DOHH2 (cell line): Measurements from ENCODE around the gene RIMBP2.

Experiments
- H3F3A ChIP-seq: fragments of 200-600 bp; sonication (generic), shearing (Covaris generic); 2 replicates; pipeline ENCODE4 v1.6.0; 2016; ENCODE audit warnings: antibody characterized with exemption, mild to moderate bottlenecking; ENCODE audit not compliant: control insufficient read depth, insufficient read depth
- H3K27ac ChIP-seq: fragments of 200-600 bp; sonication (generic); 2 replicates; pipeline ENCODE4 v1.5.1; 2014; ENCODE audit warnings: low read depth, mild to moderate bottlenecking, low read length, moderate library complexity
- H3K27me3 ChIP-seq: fragments of 200-600 bp; sonication (generic); 2 replicates; pipeline ENCODE4 v1.6.1; 2014; ENCODE audit warnings: mild to moderate bottlenecking, low read length, mixed read lengths; ENCODE audit not compliant: control insufficient read depth
- H3K36me3 ChIP-seq: fragments of 200-600 bp; sonication (generic); 2 replicates; pipeline ENCODE4 v1.6.1; 2014; ENCODE audit warnings: mild to moderate bottlenecking, low read length, moderate library complexity, mixed read lengths; ENCODE audit not compliant: control insufficient read depth
- H3K4me1 ChIP-seq: fragments of 200-600 bp; sonication (generic); 2 replicates; pipeline ENCODE4 v1.6.1; 2014; ENCODE audit warnings: mild to moderate bottlenecking, low read length, mixed read lengths; ENCODE audit not compliant: control insufficient read depth
- H3K4me2 ChIP-seq: fragments of 200-600 bp; sonication (generic); 2 replicates; pipeline ENCODE4 v1.6.0; 2014; ENCODE audit warnings: mild to moderate bottlenecking, low read length, moderate library complexity
- H3K4me3 ChIP-seq: fragments of 200-600 bp; sonication (generic); 2 replicates; pipeline ENCODE4 v1.5.1; 2014; ENCODE audit warnings: mild to moderate bottlenecking, low read length, mixed read lengths
- H3K79me2 ChIP-seq: fragments of 200-600 bp; sonication (generic); 2 replicates; pipeline ENCODE4 v1.6.1; 2014; ENCODE audit warnings: mild to moderate bottlenecking, low read length, mixed read lengths; ENCODE audit not compliant: control insufficient read depth
- H3K9me2 ChIP-seq: fragments of 200-600 bp; sonication (generic); replicated peaks from 2 replicates; pipeline ENCODE4 v1.6.1; 2014; ENCODE audit warnings: mild to moderate bottlenecking, low read length, mixed read lengths; ENCODE audit not compliant: control insufficient read depth
- H3K9me3 ChIP-seq: fragments of 200-600 bp; sonication (generic); 2 replicates; pipeline ENCODE4 v1.6.1; 2014; ENCODE audit warnings: antibody characterized with exemption, low read length, mixed read lengths; ENCODE audit not compliant: control insufficient read depth, insufficient read depth
- H4K20me1 ChIP-seq: fragments of 200-600 bp; sonication (generic); 2 replicates; pipeline ENCODE4 v1.6.0; 2014; ENCODE audit warnings: low read depth, mild to moderate bottlenecking, antibody characterized with exemption, low read length, moderate library complexity; ENCODE audit not compliant: control insufficient read depth, insufficient read depth
- EZH2phosphoT487 ChIP-seq: fragments of 200-600 bp; sonication (generic); IDR thresholded peaks from 2 replicates; pipeline ENCODE4 v1.6.1; 2017; ENCODE audit warnings: borderline replicate concordance, mild to moderate bottlenecking, antibody characterized with exemption, low read length, moderate library complexity, mixed read lengths
- TF ChIP-seq, protein P1 (sequence below): fragments of 200-600 bp; sonication (generic); IDR thresholded peaks from one replicate; pipeline ENCODE4 v1.5.1; 2014; ENCODE audit warnings: antibody characterized with exemption, mild to moderate bottlenecking, low read depth, low read length; ENCODE audit not compliant: poor library complexity, severe bottlenecking

The RIMBP2 gene

DNA sequence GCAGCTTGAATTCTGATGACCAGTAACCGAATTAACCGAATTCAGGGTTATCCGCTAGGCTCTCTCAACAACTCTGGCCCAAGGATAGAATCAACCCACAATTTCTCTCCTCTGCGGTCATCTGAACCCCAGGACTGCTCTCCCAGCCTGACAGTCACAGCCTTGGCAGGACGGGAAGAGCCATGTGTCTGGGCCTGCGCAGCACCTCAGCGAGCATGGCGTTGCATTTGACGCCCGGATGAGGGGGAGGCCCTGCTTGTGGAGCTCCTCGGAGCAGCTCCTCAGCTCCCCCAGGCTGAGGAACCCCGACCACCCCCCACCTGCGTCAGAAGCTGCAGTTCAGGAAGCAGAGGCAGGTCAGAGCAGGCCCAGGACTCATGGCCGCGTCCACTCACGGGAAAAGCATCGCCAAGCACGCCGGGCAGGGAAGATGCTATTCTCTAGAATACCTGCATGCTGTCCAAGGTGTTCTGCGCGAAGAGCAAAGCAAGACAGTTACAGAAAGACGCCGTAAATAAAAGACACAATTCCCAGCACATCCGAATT lies 247.3 kb downstream of the RIMBP2 start:
- H3F3A ChIP-seq = no peaks in the 10 kb centered on the region
- H3K4me3 ChIP-seq = no peak overlapping the region
- no peaks in the 10 kb centered on the region for H4K20me1 ChIP-seq
- no peaks in the 10 kb centered on the region for H3K79me2 ChIP-seq
- no peaks in the 10 kb centered on the region for H3K27me3 ChIP-seq
- no peak overlapping the region for H3K4me2 ChIP-seq
- H3K9me2 ChIP-seq = no peaks in the 10 kb centered on the region
- no peaks in the 10 kb centered on the region for H3K36me3 ChIP-seq
- peaks cover 9% of the 10 kb centered on the region; the same call in 1 of the 2 replicates for H3K9me3 ChIP-seq
- no peaks in the 10 kb centered on the region for H3K4me1 ChIP-seq
- TF ChIP-seq, protein P1, sequence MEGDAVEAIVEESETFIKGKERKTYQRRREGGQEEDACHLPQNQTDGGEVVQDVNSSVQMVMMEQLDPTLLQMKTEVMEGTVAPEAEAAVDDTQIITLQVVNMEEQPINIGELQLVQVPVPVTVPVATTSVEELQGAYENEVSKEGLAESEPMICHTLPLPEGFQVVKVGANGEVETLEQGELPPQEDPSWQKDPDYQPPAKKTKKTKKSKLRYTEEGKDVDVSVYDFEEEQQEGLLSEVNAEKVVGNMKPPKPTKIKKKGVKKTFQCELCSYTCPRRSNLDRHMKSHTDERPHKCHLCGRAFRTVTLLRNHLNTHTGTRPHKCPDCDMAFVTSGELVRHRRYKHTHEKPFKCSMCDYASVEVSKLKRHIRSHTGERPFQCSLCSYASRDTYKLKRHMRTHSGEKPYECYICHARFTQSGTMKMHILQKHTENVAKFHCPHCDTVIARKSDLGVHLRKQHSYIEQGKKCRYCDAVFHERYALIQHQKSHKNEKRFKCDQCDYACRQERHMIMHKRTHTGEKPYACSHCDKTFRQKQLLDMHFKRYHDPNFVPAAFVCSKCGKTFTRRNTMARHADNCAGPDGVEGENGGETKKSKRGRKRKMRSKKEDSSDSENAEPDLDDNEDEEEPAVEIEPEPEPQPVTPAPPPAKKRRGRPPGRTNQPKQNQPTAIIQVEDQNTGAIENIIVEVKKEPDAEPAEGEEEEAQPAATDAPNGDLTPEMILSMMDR = no peak
- H3K27ac ChIP-seq = no peak overlapping the region

DNA sequence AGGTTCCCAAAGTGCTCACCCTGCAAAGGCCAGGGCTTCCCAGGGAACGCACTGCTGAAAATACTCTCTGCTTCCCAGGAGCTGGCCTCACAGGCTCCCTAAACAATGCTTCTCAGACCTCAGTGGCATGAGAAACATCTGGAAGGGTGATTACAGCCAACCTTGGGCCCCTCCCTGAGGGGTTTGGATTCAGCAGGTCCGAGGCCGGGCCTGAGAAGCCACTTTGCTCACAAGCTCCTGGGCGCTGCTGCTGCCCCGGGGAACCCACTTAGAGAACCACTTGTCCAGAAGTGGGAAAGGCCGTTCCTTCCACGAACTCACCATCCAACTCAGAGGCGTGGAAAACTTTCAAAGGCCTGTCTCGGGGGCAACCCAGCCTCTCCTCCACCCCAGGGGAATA lies 247.9 kb downstream of the RIMBP2 start:
- no peaks in the 10 kb centered on the region for H3F3A ChIP-seq
- H3K27ac ChIP-seq = no peak overlapping the region
- H3K27me3 ChIP-seq = no peaks in the 10 kb centered on the region
- no peaks in the 10 kb centered on the region for H3K4me1 ChIP-seq
- no peak for TF ChIP-seq EZH2phosphoT487
- TF ChIP-seq, protein P1 = no peak
- H3K9me3 ChIP-seq = peaks cover 9% of the 10 kb centered on the region; the same call in 1 of the 2 replicates
- no peaks in the 10 kb centered on the region for H4K20me1 ChIP-seq
- no peaks in the 10 kb centered on the region for H3K79me2 ChIP-seq
- H3K36me3 ChIP-seq = no peaks in the 10 kb centered on the region
- no peak overlapping the region for H3K4me3 ChIP-seq
- H3K9me2 ChIP-seq = no peaks in the 10 kb centered on the region
- no peak overlapping the region for H3K4me2 ChIP-seq

DNA sequence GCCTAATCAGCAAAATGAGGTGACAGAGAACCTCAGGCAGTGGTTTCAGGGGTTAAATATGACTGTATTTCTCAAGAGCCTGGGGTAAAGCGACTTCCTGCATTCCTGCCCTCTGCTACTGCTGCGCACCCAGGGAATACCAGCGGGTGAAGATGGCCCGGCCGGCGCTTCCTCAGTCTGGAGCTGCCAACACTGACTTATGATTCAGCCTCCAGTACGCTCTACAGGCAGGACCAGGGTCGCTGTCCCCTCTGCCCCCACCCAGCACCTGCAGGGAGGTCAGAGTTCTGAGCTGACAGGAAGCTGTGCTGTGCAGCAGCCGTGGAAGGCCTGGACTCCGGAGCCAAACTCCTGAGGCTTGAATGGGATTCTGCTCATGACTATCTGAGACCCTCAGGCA lies 250.5 kb downstream of the RIMBP2 start:
- Histone ChIP-seq H3K9me3 (peaks cover 9% of the 10 kb centered on the region; the same call in 1 of the 2 replicates), H3K27me3 (no peaks in the 10 kb centered on the region), H4K20me1 (no peaks in the 10 kb centered on the region), H3K4me2 (no peak overlapping the region), H3F3A (no peaks in the 10 kb centered on the region), H3K4me1 (no peaks in the 10 kb centered on the region), H3K9me2 (no peaks in the 10 kb centered on the region), H3K27ac (no peak overlapping the region), H3K79me2 (no peaks in the 10 kb centered on the region), H3K36me3 (no peaks in the 10 kb centered on the region), H3K4me3 (no peak overlapping the region)
- TF ChIP-seq, protein P1 = no peak
- TF ChIP-seq EZH2phosphoT487 = no peak
